HG03060 (cell line): ENCODE measurements around the gene ITLN2.
"Not testable (repeated sequence)": the region's sequence is repeated elsewhere in the genome, so short reads cannot be mapped to it uniquely, and the experiment has no call there.

ENCODE experiments used
- ATAC-seq: cut with Tn5 transposase; IDR thresholded peaks from one replicate; pipeline ENCODE4 v1.9.1; 2021; ENCODE audit warnings: low read depth, moderate number of reproducible peaks; ENCODE audit not compliant: unreplicated experiment

The ITLN2 gene

GRCh38 chr1:160910170-160910750 is 44.3 kb downstream of the ITLN2 start:
- no peak for ATAC-seq

DNA sequence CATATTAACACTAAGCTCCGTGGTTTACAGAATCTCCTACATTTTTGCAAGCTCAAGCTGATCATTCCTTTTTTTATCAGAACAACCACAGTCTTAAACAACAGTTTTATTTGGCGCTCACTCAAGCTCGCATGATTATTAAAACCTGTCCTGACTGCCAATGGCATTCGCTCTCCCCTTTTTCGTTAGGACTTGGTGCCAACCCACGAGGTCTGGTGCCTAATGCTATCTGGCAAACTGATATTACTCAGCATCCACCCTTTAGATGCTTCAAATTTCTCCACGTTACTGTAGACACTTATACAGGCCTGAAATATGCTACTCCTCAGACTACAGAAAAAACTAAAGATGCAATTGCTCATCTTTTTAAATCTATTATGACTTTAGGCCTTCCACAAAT is 46.6 kb downstream of the ITLN2 start:
- ATAC-seq = no peak

GRCh38 chr1:160905617-160905989 is 49.0 kb downstream of the ITLN2 start:
- ATAC-seq = no peak

DNA sequence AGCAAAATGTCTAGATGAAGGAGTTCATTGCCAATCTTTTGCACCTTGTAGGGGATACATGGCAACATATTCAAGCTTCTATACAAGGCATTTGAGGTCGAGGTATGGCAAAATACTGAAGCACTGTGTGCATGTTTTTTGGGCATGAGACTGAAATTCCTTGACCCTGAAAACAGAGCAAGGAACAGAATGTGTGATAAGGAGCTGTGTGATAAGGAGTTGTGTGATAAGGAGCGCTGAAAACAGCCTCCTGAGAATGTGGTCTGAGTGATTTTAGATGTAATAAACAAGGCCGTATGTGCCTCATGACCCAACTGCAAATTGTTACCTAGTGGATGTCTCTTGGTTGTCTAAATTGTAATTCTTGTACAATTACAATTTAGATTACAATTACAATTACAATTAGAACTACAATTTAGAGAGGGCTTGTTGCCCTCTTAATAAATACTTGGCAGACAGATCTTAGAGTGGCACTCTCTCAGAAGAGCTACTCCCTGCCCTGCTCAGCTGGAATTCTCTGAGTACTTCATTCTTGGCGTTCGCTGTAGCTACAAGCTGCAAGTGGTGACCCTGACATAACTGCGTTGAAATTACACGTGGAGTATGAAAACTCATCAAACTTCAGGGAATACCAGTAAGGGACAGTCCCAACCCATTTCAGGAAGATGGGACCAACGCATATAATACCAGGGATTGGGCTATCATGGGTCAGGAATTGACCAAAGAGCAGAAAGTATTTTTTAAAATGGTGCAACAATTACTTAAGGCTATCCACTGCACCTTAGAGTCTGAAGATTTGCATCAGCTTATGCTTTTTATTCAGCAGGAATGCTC is 49.6 kb downstream of the ITLN2 start:
- ATAC-seq = no peak

DNA sequence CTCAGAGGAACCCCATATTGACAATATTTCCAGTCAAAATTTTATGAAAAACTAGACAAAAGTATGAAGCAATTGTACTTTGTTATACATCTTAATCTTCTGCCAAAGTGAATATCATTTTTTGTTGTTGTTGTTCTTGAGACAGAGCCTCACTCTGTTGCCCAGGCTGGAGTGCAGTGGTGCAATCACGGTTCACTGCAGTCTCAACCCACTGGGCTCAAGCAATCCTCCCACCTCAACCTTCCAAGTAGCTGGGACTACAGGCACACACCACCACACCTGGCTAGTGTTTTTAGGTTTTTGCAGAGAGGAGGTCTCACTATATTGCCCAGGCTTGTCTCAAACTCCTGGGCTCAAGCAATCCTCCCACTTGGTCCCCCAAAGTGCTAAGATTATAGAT is 52.4 kb downstream of the ITLN2 start:
- ATAC-seq = not testable (repeated sequence)

GRCh38 chr1:160901768-160902167 is 52.8 kb downstream of the ITLN2 start:
- ATAC-seq = no peak

GRCh38 chr1:160900683-160901082 is 53.9 kb downstream of the ITLN2 start:
- ATAC-seq = not testable (repeated sequence)
